Activated CD8-positive, alpha-beta memory T cell treated with anti-CD3 and anti-CD28 coated beads for 4 hours (primary cell): Measurements from ENCODE around the gene OR56A5.

Experiments used
- DNase-seq, 2 donors: peaks; one replicate each; pipeline ENCODE4 v3.0.0-alpha.2; 2020; ENCODE audit warnings: low read depth in 2 of 2

Gene OR56A5

GRCh38 chr11:5932671-5933070 lies 35.6 kb downstream of the OR56A5 start:
- DNase-seq, result no peak

GRCh38 chr11:5931061-5931460 lies 37.2 kb downstream of the OR56A5 start:
- DNase-seq, result no peak

GRCh38 chr11:5930614-5931013 lies 37.7 kb downstream of the OR56A5 start:
- no peak for DNase-seq

GRCh38 chr11:5929571-5930368 lies 38.5 kb downstream of the OR56A5 start:
- DNase-seq, result no peak

GRCh38 chr11:5928811-5929210 lies 39.5 kb downstream of the OR56A5 start:
- DNase-seq, result no peak

GRCh38 chr11:5928271-5928670 lies 40.0 kb downstream of the OR56A5 start:
- DNase-seq, result no peak

GRCh38 chr11:5923794-5924193 lies 44.5 kb downstream of the OR56A5 start:
- DNase-seq, result no peak

DNA sequence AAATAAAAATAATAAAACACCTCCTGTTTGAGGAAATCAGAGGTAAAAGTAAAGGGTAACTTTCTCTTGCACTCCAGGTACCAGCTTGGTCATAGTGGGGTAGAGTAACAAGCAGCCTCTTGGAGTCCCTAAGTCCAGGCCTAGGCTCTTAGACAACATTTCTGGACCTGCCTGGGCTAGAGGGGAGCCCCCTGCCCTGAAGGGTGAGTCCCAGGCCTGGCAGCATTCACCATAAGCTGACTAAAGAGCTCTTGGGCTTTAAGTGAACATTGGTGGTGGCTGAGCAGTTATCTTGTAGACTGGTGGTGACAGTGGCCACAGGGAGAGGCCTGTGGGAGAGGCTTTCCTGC lies 44.9 kb downstream of the OR56A5 start:
- no peak for DNase-seq

- no peak for DNase-seq
Measured at GRCh38 chr11:5922749-5923426, 45.4 kb downstream of the OR56A5 start.
